Lung (tissue), 12 donors: ENCODE results near the gene ATAD3A. TPM values are rescaled to one million over a fixed set of nuclear protein-coding genes. Genes with fewer than 3 reads are reported as not detected.

Experiments used
- ATAC-seq: fragments of 200-7000 bp; cut with Tn5 transposase; one replicate; pipeline ENCODE4 v1.9.1; 2020; ENCODE audit warnings: moderate number of reproducible peaks; ENCODE audit not compliant: insufficient read depth, low FRiP score
- DNase-seq, 3 donors: peaks; one replicate each; pipeline ENCODE4 v3.0.0-alpha.2; 2013 to 2017
- H3K27ac ChIP-seq, 2 donors: one replicate each; pipeline ENCODE4 v1.5.1; 2013; ENCODE audit warnings: mild to moderate bottlenecking in 2 of 2, moderate library complexity in 2 of 2, control low read depth in 1 of 2, inconsistent platforms in 1 of 2, low read depth in 1 of 2, low read length in 1 of 2
- H3K27me3 ChIP-seq, 3 donors: one replicate each; pipeline ENCODE4 v1.5.1; 2013; ENCODE audit warnings: low read length in 2 of 3; ENCODE audit not compliant: control insufficient read depth in 3 of 3, insufficient read depth in 3 of 3
- H3K36me3 ChIP-seq, 4 donors: one replicate each; pipeline ENCODE4 v1.5.1; 2013; ENCODE audit warnings: low read length in 4 of 4, mild to moderate bottlenecking in 1 of 4, moderate library complexity in 1 of 4; ENCODE audit not compliant: control insufficient read depth in 4 of 4, insufficient read depth in 4 of 4
- H3K4me1 ChIP-seq, 5 donors: one replicate each; pipeline ENCODE4 v1.5.1; 2013; ENCODE audit warnings: low read length in 5 of 5, mild to moderate bottlenecking in 2 of 5, moderate library complexity in 1 of 5; ENCODE audit not compliant: control insufficient read depth in 5 of 5, insufficient read depth in 5 of 5
- H3K4me3 ChIP-seq: one replicate; pipeline ENCODE4 v1.5.1; 2013; ENCODE audit warnings: mild to moderate bottlenecking, control low read depth, moderate library complexity
- H3K9ac ChIP-seq, 2 donors: one replicate each; pipeline ENCODE4 v1.5.1; 2013; ENCODE audit warnings: low read length in 2 of 2, control low read depth in 1 of 2; ENCODE audit not compliant: insufficient read depth in 1 of 2
- H3K9me3 ChIP-seq, 4 donors: one replicate each; pipeline ENCODE4 v1.5.1; 2013; ENCODE audit warnings: low read length in 3 of 4, mild to moderate bottlenecking in 1 of 4, moderate library complexity in 1 of 4; ENCODE audit not compliant: control insufficient read depth in 4 of 4, insufficient read depth in 3 of 4
- CTCF ChIP-seq: IDR thresholded peaks from 2 replicates; pipeline ENCODE4 v1.5.1; 2012; ENCODE audit warnings: mild to moderate bottlenecking; ENCODE audit errors: control extremely low read depth, extremely low read depth
- WGBS, 2 donors: extraction: QIAGEN DNeasy Blood & Tissue Kit; methylation state at CpG; one replicate each; pipeline ENCODE4 v1.1.7; 2013; 5-methylcytosine and 5-hydroxymethylcytosine counted together
- polyA plus RNA-seq, 2 donors: library from polyadenylated mRNA; stranded (reverse); fragments of 200-250 nt; gene quantifications; one replicate each; pipeline ENCODE4 v1.2.1, GENCODE V29; 2013
- total RNA-seq, 2 donors: library from RNA; depleted of rRNA in 1 of 2; stranded (reverse); fragments of >200 nt in 1 of 2; gene quantifications; one replicate each; pipeline ENCODE4 v1.2.1, GENCODE V29; 2014 to 2021
- donor health status: control.
- donor health status: control.
- donor health status: Bipolar disorder and iron deficiency.
- donor health status: healthy.
- donor health status: DM: yes; HTN: yes; CAD: no.

Gene ATAD3A
- total and polyA plus RNA-seq, 4 donors = 8.1 to 31.3 (median 28.3) TPM

- 57 to 67% methylated on average over 10 of the region's 10 CpGs for WGBS, 2 donors
- TF ChIP-seq CTCF = no peak
- no peak for ATAC-seq
These were observed 65.5 kb downstream of the ATAD3A start for GRCh38 chr1:1577367-1578011.

GRCh38 chr1:1578371-1578940 is 66.5 kb downstream of the ATAD3A start:
- peaks cover 0 to 9% (median 0%) of the 10 kb centered on the region in 4 donors for H3K36me3 ChIP-seq
- DNase-seq = no peak
- WGBS, 2 donors = 86 to 89% methylated on average over 13 of the region's 13 CpGs
- TF ChIP-seq CTCF = no peak
- H3K27ac ChIP-seq = no peak overlapping the region
- no peak overlapping the region for H3K9ac ChIP-seq
- no peak for ATAC-seq
- no peak overlapping the region for H3K4me3 ChIP-seq
- H3K9me3 ChIP-seq = no peaks in the 10 kb centered on the region
- H3K4me1 ChIP-seq = peaks cover 0 to 9% (median 2%) of the 10 kb centered on the region in 5 donors
- H3K27me3 ChIP-seq = peaks cover 0 to 10% (median 3%) of the 10 kb centered on the region in 3 donors

More at GRCh38 chr1:1577367-1578011, 65.5 kb downstream of the ATAD3A start:
- no peaks in the 10 kb centered on the region for H3K9me3 ChIP-seq
- peaks cover 0 to 10% (median 3%) of the 10 kb centered on the region in 3 donors for H3K27me3 ChIP-seq
- peaks cover 0 to 13% (median 4%) of the 10 kb centered on the region in 5 donors for H3K4me1 ChIP-seq
- DNase-seq = no peak
- no peak overlapping the region for H3K27ac ChIP-seq
- H3K36me3 ChIP-seq = peaks cover 0 to 9% (median 2%) of the 10 kb centered on the region in 4 donors
- H3K4me3 ChIP-seq = no peak overlapping the region
- no peak overlapping the region for H3K9ac ChIP-seq

GRCh38 chr1:1582585-1583346 is 70.8 kb downstream of the ATAD3A start:
- no peak overlapping the region for H3K9ac ChIP-seq
- H3K4me3 ChIP-seq = no peak overlapping the region
- no peaks in the 10 kb centered on the region for H3K36me3 ChIP-seq
- no peak for TF ChIP-seq CTCF
- H3K4me1 ChIP-seq = no peaks in the 10 kb centered on the region
- no peak for ATAC-seq
- no peak overlapping the region for H3K27ac ChIP-seq
- 77 to 80% methylated on average over 9 of the region's 9 CpGs for WGBS, 2 donors
- DNase-seq = no peak
- H3K9me3 ChIP-seq = no peaks in the 10 kb centered on the region
- peaks cover 0 to 14% (median 3%) of the 10 kb centered on the region in 3 donors for H3K27me3 ChIP-seq
